ENCODE results near the gene SMIM45.

The SMIM45 gene

DNA sequence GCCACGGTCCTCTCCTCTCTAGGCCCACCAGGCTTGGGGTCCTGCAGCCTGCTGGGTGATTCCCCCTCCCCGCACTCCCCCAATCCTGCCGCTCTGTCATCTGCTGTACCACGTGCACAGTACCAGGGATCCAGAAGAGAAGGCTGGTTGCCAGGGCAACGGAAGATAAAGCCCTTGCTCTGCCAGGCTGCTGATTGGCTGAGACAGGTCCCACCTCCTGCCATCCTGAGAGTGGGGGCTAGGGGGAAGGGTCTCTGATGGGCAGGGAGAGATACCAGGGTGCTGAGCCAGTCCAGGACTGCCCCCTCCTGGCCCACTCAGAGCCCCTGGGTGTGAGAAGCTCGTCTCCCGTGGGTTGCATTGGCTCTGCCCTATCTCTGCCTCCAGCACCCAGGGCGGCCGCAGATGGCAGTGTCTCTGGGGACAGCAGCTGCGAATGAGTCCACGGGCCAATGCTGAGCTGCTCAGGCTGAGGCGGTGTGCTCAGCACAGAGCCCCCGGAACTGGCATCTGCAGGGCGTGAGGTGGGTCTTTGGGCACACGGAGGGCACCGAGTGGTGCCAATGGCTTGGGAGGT, at the start of gene SMIM45:
SMIM45 (plus strand) TSS at position 253 of the 577 bp plus-strand sequence.
- DNase-seq = no peak

DNA sequence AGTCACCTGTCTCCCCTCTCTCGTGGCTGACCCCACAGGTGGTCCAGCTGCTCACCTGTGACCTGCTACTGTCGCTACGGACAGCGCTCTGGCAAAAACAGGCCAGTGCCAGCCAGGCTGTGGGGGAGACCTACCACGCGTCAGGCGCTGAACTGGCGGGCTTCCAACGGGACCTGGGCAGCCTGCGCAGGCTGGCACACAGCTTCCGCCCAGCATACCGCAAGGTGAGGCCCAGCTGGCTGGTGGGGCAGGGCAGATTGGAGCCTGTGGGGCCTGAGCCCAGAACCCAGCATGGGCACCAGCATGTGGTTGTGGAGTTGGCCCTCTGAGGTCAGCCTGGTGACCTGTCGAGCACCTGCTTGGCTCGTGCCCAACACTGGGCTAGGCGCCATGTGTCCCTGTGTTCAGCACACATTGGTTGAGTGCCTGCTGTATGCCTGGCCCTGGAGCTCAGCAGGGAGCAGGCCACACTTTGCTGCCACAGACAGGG, 49.0 kb upstream of the SMIM45 start:
- DNase-seq = no peak

DNA sequence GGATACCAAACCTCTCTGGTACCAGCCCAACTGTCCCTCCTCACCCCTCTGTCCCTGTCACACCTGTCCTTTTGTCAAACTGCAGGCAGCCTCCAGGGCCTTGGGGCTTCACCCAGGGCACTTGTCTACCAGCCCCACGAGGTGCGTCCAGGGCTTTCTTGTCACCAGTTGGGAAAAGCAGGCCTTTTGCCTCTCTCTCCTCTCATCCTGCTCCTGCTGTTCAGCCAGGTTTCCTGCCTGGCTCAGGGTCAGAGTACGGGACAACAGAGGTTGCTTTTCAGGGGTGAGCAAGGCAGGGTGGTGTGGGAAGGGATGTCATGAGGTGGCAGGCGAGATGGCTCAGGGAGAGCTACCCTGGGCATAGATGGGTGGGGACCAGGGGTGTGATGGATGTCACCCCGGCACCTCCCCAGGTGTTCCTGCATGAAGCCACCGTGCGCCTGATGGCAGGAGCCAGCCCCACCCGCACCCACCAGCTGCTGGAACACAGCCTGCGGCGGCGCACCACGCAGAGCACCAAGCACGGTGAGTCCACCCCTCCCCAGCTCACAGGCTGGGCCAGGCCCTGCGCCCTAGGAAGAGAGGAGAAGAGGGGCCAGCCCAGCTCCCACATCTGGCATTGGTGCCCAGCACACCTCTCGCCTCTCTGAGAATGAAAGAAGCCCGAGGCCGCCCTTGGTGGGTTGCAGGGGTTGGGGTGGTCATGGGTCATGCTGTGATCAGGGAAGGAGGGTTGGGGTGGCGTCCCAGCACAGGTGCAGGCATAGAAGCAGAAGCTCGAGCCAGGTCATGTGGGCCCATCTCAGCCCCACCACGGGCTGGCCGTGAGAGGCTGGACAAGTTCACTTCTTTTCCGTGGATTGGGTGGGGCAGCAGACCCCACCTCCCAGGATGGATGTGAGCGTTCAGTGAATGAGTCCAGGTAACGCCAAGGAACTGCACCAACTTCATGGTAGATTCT, 47.2 kb upstream of the SMIM45 start:
- DNase-seq = no peak

DNA sequence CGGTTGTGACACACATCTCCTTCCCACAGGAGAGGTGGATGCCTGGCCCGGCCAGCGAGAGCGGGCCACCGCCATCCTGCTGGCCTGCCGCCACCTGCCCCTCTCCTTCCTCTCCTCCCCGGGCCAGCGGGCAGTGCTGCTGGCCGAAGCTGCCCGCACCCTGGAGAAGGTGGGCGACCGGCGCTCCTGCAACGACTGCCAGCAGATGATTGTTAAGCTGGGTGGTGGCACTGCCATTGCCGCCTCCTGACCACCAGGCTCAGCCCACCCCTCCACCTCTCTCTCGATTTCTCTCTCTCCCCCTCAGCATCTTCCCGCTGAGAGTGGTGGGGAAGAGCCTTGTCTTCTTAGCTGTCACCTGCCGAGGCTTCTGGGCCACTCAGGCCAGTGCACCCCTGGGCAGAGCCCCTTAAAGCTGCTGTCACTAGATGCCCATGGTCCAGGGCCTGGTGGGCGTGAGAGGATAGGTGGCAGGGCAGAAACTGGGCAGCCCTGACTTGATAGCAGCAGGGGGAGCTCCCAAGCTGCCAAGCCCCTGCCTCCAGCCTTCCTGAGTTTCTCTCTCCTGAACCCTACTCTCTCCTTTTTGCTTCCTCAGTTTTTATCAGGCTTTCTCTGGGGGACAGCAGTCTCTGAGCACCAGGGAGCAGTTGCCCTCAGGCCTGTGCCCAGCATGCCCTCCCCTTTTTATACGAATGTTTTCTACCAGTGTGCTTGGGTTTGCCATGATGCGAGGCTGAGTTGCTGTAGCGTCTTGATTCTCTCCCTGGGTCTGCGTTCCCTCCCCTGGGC, 46.3 kb upstream of the SMIM45 start:
- DNase-seq = no peak

DNA sequence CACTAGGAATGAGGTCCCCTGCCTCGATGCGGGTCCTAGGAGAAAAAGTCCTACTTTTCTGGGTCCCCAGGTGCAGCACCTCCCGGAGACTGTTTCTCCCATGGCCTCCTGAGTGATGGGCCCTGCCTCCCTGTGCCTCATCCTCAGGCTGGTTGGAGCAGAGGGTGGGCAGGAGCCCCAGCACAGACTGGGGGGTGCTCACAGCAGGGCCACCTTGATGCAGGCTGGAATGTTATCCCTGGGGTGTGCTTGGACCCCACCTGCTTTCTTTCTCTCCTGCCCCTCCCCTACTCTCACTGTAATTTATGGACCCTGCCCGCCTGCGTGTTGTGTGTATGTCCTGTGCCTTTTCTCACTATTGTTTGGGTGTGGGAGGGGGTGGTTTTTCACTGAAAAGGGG, 45.1 kb upstream of the SMIM45 start:
- no peak for DNase-seq

DNA sequence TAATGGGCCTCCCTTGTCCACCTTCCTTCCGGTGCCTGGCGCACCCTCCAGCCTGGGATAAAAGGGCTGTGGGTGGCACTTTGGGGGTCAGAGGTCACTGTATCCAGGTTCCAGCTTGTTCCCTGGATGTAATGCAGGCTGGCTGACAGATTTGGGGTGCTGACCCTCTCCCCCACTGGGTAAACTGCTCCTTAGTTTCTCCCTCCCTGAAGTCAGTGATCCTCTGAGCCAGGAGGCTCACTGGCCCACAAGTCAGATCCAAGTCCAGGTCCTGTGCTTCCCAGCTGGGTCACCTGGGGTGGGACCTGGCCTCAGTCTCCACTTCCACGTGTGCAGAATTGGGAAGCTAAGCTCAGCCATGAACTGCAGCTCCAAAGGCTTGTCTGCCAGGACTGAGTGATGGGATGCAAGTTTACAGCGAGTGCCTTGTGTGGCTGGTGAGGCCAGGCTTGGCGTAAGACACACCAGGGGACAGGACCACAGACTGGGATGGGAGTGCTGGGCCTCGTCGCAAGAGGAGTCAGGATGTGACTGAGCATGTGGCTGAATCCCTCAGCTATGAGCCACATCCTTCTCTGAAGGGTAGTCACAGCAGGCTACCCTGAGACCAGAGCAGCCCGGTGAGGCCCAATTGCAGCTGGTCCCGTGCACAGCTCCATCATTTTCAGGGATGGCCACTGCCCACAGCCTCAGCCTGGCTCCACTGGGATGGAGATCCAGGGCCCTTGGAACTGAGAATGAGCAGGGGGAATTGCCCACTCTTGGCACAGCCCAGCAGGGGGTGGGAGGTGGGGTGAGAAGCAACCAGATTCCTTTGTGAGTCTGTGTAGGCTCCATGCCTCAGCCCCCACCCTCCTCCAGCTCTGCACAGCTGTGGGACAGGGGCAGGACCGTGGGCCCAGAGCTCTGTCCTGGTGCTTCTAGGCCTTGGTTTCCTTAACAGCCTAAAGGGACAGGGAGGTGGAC, 44.2 kb upstream of the SMIM45 start:
- DNase-seq = peak; percentile 95

DNA sequence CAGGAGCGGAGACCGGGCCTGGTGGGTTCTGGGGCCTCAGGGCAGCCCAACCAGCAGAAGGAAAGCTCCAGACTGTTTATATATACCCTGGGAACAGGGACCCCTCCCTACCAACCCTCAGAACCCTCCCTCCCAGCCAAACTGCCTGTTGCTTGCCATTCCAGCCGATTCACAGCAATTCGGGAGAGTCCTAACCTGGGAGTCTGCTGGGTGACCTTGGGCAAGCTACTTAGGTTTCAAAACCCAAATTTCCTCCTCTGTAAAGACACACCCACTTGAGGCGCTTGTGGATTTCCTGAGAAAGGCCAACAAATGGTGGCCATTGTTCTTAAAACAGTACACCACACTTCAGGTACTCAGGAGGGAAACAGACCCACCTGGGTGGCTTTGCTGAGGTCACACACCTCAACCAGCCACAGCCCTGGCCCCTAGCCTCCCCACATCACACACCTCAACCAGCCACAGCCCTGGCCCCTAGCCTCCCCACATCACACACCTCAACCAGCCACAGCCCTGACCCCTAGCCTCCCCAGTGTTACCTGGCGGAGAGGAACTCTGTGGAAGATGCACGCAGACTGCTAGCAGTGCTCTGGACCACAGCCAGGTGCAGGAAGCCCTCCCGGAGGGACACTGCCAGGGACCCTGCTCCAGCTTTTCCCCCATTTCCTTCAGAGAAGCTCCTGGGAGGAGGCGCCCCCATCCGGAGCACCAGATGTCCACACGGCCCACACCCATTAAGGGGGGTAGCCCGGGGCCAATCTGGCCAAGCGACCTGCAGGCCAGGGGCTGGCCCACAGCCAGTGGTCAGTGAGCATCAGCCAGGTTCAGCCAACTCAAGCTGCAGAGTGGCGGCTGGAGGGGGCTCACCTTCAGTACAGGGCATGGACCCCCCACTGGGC, 43.3 kb upstream of the SMIM45 start:
- peak; percentile 60 for DNase-seq

DNA sequence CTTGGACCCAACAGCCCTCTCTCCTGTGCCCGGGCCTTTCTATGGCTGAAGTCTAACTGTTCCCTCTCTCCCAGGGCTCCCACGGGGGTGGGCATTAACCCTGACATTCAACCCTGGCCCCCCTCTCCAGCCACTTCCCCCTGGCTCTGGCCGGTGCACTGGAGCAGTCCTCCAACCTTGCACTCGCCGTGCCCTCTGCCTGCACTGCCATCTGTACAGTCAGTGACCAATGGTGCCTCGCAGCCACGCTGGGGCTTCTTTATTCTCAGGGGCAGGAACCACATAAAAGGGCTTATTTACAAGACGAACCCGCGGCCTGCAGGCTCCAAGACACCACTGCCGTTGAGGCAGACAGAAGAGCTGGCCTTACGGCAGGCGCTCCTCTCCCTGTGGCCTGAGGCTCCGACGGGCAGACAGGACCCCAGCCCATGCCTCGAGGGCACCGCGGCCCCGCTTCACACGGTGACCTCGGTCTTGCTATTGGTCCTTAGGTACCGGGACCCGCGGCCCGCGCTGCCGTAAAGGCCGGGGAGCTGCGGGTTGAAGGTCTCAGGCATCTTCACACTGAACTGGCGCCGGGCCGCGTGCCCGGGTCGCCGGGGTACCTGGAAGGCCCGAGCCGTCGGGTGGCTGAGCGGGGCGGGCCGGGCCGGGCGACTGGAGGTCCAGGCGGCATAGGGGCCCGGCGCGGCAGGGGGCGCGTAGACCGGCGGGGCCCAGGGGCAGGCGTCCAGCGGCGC, 42.5 kb upstream of the SMIM45 start:
- DNase-seq = no peak

DNA sequence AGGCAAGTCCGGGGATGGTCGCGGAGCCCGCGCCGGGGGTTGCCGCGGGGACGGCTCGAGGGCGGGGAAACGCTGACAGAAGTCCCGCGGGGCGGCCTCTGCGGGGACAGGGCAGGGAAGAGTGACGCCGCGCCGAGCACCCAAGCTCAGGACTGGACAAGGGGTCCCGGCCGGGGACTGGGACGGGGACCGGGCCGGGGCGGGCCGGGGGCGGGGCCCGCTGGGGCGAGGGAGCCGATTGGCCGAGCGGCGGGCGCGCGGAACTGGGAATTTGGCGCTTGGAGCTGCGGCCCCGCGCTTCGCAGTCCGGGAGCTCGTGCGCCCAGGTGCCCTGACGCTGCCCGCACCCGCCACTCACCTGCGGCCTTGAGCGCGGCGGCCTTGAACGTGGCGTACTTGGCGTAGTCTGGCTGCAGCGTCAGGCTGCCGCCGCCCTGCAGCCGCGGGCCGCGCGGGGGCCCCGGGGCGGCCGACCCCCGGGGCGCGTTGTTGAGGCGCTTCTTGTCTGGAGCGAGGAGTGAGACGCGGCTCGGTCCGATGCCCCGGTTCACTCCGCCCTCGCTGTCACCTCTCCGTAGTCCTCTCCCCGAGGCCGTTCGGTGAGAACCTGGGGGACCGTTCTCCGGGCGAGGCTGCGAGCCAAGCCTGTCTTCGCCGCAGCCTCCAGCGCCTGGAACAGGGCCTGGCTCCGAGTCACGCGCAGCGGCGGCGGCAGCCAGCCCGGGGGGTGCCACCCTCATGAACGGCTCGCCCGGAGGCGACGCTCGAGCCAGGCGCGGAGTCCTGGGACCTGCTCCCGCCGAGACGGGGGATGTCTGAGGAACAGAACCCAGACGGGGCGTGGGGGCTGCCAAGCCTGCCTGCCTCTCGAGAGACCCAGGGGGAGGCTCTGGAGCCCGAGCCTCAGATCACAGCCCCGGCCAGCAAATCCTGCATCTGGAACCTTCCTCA, 41.6 kb upstream of the SMIM45 start:
- no peak for DNase-seq

DNA sequence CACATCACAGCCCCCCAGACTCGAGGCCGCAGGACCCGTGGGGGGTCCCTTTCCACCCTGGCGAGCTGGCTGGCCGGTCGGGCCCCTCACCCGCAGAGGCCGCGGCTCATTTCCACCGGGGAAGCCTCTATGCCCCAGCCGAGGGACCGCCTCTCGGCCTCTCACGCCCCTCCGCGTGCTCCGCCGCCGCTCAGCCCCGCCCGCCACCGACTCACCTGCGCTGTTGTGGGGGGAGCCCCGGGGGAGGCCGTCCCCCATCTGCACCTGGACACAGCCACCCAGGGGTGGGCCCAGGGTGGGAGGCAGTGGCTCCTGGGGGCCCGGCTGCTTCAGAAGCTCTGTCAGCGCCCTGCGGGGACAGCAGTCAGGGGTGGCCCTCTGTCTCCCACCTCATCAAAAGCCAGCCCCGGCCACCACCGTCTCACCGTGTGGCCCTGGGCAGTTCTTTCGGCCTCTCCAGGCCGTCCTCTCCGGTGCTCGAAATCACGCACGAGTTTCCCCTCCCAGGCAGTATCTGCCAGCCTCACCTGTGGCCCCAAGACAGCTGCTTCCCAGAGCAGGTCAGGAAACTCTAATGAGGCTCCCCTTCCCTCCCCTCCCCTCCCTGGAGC, 40.8 kb upstream of the SMIM45 start:
- DNase-seq = no peak

DNA sequence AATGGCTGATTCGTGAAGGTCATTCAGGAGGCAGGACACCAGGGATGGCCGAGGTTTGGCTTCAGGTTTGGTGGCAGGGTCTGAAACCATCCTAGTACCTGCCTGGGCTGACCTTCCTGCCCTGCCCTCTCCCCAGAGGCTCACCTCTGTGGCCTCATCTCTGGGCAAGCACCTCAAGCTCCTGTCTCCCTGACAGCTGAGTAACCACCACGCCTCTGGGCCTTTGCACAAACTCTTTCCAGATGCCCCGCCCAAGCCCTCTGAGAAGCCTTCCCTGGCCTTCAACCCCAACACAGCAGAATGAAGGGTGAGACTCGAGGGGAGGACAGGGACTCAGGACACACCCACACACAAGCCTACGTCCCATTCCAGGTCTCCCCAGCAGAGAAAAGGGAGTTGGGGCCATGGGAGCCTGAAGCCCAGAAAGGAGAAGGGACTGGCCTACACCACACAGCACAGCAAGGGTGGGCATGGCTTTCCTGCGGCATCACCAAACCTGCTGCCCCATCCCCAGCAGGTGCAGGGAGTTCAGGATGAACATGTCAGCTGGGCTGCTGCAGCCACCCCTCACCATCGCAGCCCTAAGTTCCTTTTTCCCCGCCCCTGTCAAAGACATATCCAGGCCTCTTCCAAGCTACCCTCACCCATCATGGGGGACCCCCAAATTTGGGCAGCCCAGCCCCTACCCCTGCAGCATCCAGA, 39.5 kb upstream of the SMIM45 start:
- DNase-seq = peak; percentile 69

DNA sequence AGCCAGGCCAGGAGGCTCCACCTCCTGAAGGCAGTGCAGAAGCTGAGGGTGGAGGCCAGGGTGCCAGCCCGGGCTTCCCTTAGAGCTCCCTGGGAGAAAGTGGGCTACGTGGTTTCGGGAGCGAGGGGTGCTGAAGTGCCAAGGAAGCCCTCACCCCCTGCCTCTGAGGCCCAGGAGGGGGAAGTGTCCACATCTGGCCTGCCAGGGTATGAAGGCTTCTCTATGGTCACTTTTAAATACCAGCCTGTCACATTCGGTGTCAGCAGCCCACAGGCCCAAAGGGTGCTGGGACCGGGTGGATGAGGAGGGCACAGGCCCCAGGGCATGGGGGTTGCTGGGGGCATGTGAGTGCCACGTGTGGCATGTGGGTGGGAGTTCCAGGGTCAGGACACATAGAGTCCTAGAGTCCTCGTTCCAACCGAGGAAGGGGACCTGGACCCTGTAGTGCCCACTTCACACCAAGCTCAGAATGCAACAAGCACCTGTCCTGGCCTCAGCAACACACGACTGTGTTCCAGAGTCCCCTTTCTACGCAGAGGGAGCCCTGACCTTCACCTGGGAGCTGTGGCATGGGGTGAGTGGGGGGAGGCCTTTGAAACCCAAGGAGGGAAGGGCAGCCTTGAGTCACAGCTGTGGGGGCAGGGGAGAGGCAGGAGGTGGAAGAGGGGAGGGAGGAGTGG, 38.8 kb upstream of the SMIM45 start:
- peak; percentile 56 for DNase-seq

DNA sequence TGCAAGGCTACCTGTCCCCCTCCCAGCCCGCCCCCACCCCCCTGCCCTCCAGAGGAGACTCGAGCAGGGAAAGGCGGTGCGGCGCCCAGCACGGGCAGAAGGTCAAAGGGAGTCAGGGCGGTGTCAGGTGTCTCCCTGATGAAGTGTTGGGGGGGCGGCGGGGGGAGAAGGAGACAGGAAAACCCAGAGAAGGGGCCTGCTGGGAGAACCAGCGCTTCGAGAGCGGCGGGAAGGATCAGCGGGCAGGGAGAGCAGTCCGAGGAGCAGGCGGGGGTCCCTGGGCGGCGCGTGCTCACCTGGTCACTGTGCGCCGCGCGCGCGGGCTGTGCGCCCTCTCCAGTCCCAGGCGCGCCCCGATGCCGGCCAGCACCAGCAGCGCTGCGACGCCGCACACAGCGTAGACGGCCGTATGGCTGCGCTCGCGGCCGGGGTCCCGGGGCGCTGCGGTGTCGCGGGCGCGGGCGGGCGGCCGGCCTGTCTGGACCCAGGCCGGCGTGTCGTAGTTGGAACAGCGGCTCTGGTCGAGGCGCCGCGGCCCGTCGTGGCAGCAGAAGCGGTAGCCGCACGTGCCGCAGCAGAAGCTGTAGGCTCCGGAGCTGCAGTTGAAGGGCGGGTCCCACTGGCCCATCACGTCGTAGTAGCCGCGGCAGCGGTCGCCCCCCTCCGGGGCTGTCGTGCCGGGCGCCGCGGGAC, 38.0 kb upstream of the SMIM45 start:
- DNase-seq = no peak

DNA sequence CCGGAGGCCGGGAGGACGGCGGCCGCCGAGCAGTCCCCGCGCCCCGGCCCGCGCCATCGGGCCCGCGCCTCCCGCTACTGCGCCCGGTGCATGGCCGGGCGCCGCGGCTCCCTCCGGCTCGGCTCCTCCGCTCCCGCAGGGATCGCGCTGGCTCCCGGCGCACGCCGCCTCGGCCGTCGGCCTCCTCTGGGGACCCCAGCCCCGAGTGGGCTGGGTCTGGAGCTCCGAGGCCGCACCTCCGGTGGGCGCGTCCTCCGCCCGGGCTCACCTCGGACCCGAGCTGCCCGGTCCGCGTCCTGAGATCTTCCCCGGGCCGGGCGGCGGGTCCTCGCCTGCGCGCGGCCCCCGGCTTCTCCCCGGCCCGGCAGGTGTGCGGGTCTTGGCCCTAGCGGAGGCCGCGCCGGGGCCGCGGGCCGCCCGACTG, 37.3 kb upstream of the SMIM45 start:
- peak; percentile 69 for DNase-seq

DNA sequence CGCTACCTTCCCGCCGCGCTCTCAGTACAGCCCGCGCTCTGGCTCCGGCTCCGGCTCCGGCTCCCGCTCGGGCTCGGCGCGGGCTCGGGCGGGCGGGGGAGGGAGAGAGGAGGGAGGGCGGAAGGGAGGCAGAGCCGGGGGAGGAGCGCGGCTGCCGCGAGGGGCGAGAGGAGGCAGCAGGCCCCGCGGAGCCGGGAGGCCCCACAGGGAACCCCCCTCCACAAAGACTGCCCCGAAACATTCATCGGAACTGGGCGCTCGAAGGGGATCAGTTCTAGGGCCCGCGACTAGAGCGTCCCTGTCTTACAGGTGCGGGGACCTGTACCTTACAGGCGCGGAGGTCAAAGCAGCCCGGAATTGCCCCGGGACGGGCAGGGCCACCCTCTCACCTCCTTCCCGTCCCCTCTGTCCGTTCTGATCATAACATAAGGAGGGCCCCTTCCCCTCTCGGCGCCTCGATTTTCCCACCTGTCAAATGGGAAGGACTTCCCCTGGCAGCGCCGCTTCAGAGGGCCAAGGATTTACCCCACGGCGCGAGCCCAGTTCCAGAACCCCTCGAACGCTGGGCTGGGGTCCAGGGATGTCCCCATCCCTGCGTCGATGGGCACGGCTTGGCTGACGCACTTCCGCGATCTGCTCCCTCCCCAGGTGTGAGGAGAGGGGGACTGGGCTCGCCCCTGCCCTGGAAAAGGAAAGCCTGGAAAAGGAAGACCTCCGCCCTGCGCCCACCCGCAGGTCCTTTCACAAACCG, 36.7 kb upstream of the SMIM45 start, which contains the start of gene SHISA8:
SHISA8 (minus strand) TSS at position 40 of the 751 bp plus-strand sequence. CDS start 407 bp downstream, outside the sequence.
- peak; percentile 70 for DNase-seq

All from 8988T (cell line).